Uterus (tissue), 2 donors: ENCODE results near the gene CDC42SE2.

Experiments
- CTCF ChIP-seq, 4 experiments: fragments of 200-600 bp in 2 of 4; fragments of 450-650 bp in 2 of 4; sonication (generic) in 2 of 4; IDR thresholded peaks; one replicate each; pipeline ENCODE4 v1.5.1; 2016 to 2019; ENCODE audit warnings: antibody characterized with exemption in 4 of 4, mild to moderate bottlenecking in 2 of 4, moderate library complexity in 1 of 4
- POLR2A ChIP-seq, 2 donors: fragments of 450-650 bp; IDR thresholded peaks; one replicate each; pipeline ENCODE4 v1.6.1; 2016; ENCODE audit warnings: antibody characterized with exemption in 2 of 2, mild to moderate bottlenecking in 1 of 2, moderate library complexity in 1 of 2

GRCh38 chr5:131416729-131417128 lies 152.9 kb downstream of the CDC42SE2 start:
- TF ChIP-seq CTCF (IDR thresholded peaks at IDR 0.05) (no peak), POLR2A (IDR thresholded peaks at IDR 0.05) (no peak)
